Measurements from ENCODE around the gene TXK.

Gene TXK

GRCh38 chr4:48065587-48066052 lies 68.4 kb downstream of the TXK start:
- no peak for TF ChIP-seq SIN3A (IDR thresholded peaks at IDR 0.05; ENCODE audit: borderline replicate concordance, insufficient read depth, low read length)
- no peak for TF ChIP-seq TAF1 (IDR thresholded peaks at IDR 0.05; ENCODE audit: borderline replicate concordance, insufficient read depth, low read length)
- TF ChIP-seq POLR2AphosphoS5 (IDR thresholded peaks at IDR 0.05; ENCODE audit: low read depth, low read length), result no peak
- no peak for TF ChIP-seq FOXP2 (optimal IDR thresholded peaks at IDR 0.05; ENCODE audit: borderline replicate concordance, extremely low read depth, extremely low read length, insufficient read depth)
- TF ChIP-seq, protein P1, sequence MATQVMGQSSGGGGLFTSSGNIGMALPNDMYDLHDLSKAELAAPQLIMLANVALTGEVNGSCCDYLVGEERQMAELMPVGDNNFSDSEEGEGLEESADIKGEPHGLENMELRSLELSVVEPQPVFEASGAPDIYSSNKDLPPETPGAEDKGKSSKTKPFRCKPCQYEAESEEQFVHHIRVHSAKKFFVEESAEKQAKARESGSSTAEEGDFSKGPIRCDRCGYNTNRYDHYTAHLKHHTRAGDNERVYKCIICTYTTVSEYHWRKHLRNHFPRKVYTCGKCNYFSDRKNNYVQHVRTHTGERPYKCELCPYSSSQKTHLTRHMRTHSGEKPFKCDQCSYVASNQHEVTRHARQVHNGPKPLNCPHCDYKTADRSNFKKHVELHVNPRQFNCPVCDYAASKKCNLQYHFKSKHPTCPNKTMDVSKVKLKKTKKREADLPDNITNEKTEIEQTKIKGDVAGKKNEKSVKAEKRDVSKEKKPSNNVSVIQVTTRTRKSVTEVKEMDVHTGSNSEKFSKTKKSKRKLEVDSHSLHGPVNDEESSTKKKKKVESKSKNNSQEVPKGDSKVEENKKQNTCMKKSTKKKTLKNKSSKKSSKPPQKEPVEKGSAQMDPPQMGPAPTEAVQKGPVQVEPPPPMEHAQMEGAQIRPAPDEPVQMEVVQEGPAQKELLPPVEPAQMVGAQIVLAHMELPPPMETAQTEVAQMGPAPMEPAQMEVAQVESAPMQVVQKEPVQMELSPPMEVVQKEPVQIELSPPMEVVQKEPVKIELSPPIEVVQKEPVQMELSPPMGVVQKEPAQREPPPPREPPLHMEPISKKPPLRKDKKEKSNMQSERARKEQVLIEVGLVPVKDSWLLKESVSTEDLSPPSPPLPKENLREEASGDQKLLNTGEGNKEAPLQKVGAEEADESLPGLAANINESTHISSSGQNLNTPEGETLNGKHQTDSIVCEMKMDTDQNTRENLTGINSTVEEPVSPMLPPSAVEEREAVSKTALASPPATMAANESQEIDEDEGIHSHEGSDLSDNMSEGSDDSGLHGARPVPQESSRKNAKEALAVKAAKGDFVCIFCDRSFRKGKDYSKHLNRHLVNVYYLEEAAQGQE (IDR thresholded peaks at IDR 0.05; ENCODE audit: insufficient read depth in 1 of 2, low read depth in 2 of 2, low read length in 2 of 2), result no peak

DNA sequence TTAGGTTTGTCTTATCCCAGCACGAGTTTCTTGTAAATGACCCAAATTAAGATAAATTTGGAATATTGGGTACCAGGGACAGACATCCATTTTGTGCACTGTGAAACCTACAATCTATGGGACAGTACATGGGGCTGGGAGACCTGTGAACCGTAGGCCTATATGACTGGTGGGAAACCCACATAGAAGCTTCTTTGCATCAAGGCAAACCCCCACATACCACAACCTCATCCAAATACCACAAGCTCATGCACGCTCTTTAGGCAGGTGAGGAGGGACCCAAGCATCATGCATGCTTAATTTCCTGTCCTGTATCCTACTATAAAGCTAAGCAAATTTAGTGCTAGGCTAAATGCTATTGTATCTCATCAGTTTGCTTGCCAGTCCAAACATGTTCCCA lies 69.7 kb downstream of the TXK start:
- TF ChIP-seq POLR2AphosphoS5 (IDR thresholded peaks at IDR 0.05; ENCODE audit: low read depth, low read length) (no peak), TAF1 (IDR thresholded peaks at IDR 0.05; ENCODE audit: borderline replicate concordance, insufficient read depth, low read length) (no peak), SIN3A (IDR thresholded peaks at IDR 0.05; ENCODE audit: borderline replicate concordance, insufficient read depth, low read length) (no peak), FOXP2 (optimal IDR thresholded peaks at IDR 0.05; ENCODE audit: borderline replicate concordance, extremely low read depth, extremely low read length, insufficient read depth) (no peak)
- TF ChIP-seq, protein P1 (IDR thresholded peaks at IDR 0.05; ENCODE audit: insufficient read depth in 1 of 2, low read depth in 2 of 2, low read length in 2 of 2), result no peak

DNA sequence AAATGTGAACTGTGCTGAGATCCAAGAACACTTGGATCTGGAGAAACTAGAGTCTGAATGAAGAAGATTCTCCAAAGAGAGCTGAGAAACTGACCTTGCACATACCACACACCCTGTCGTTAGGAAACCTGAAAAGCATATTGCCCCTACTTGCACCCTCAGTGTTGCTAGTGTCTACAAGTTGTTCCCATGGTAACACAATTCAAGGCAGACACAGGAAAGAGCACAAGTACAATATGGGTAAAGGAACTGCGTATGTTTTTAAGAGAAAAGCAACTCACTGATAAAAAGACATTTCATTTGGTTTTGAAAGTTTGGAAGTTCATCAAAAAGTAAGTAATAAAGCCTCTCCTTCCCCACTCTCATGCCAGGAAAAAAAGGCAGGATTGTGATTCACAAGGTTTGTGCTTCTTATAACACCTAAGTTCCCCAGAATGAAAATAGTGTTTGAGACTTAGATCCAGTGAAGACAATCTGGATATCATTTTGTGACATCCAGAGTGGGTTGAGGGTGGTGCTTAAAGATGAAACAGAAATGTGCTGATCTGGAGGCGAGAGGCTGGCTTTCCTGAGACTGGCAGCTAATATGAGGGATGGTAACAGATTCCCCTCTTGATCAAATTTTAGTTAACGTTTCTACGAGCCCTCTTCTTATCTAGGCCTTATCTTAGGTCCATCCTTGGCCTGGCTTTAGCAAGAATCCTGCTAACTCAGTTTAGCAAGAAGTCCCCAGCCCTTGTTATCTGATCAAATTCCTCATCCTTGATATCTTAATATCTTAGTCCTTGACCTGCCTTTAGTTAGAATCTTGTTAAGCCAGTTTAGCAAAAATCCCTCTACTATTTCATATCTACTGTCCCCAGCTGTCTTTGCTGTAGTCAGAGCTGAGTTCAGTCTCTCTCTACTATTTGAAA lies 75.2 kb downstream of the TXK start:
- TF ChIP-seq SIN3A (IDR thresholded peaks at IDR 0.05; ENCODE audit: borderline replicate concordance, insufficient read depth, low read length) (no peak), TAF1 (IDR thresholded peaks at IDR 0.05; ENCODE audit: borderline replicate concordance, insufficient read depth, low read length) (no peak), POLR2AphosphoS5 (IDR thresholded peaks at IDR 0.05; ENCODE audit: low read depth, low read length) (no peak)
- TF ChIP-seq, protein P1 (IDR thresholded peaks at IDR 0.05; ENCODE audit: insufficient read depth in 1 of 2, low read depth in 2 of 2, low read length in 2 of 2), result no peak

DNA sequence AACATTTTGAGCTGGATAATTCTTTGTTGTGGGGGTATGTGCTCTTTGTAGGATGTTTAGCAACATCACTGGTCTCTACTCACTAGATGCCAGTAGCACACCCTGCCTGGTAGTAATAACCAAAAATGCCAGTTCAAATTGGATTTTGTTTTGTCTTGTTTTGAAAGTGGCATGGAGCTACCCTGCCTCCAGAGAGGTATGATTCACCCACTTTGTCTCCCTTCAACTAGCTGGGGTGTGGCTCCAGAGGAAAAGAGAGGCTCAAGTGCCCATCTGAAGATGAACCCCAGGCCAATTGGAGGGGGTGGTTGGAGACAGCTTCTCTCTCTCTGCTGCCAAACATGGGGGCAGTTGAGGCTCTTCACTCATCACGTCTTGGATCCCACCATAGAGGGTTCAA lies 83.0 kb downstream of the TXK start:
- TF ChIP-seq TAF1 (IDR thresholded peaks at IDR 0.05; ENCODE audit: borderline replicate concordance, insufficient read depth, low read length) (no peak), POLR2AphosphoS5 (IDR thresholded peaks at IDR 0.05; ENCODE audit: low read depth, low read length) (no peak), FOXP2 (optimal IDR thresholded peaks at IDR 0.05; ENCODE audit: borderline replicate concordance, extremely low read depth, extremely low read length, insufficient read depth) (no peak), SIN3A (IDR thresholded peaks at IDR 0.05; ENCODE audit: borderline replicate concordance, insufficient read depth, low read length) (no peak)
- TF ChIP-seq, protein P1 (IDR thresholded peaks at IDR 0.05; ENCODE audit: insufficient read depth in 1 of 2, low read depth in 2 of 2, low read length in 2 of 2), result no peak

Measured in PFSK-1 (cell line).